Lower leg skin (tissue), 4 donors: ENCODE data around the gene SRPK3. TPM values are rescaled to one million over a fixed set of nuclear protein-coding genes. Genes with fewer than 3 reads are reported as not detected.

Source experiments
- DNase-seq, 2 donors: peaks; one replicate each; pipeline ENCODE4 v3.0.0-alpha.2; 2019; ENCODE audit warnings: low spot score in 2 of 2
- H3K4me3 ChIP-seq: fragments of 200-600 bp; sonication (generic); 2 replicates; pipeline ENCODE4 v1.5.1; 2017; ENCODE audit warnings: mild to moderate bottlenecking, low read depth; ENCODE audit not compliant: poor library complexity, severe bottlenecking
- CTCF ChIP-seq, 3 donors: fragments of 450-650 bp; IDR thresholded peaks; one replicate each; pipeline ENCODE4 v1.5.1; 2016; ENCODE audit warnings: antibody characterized with exemption in 3 of 3, mild to moderate bottlenecking in 3 of 3, moderate library complexity in 2 of 3
- POLR2A ChIP-seq, 2 donors: fragments of 450-650 bp; IDR thresholded peaks; one replicate each; pipeline ENCODE4 v1.6.1; 2016 to 2017; ENCODE audit warnings: antibody characterized with exemption in 2 of 2, mild to moderate bottlenecking in 1 of 2, moderate library complexity in 1 of 2
- WGBS, 2 donors: methylation state at CpG; one replicate each; pipeline ENCODE4 v1.1.5; 2018; 5-methylcytosine and 5-hydroxymethylcytosine counted together
- intact Hi-C: fragments of 100-400 bp; cut with DNase I; formaldehyde crosslinking; loops from one replicate; pipeline ENCODE4 v1.15.0; 2023; ENCODE audit warnings: low total_unique reads
- total RNA-seq, 4 donors: library from RNA; depleted of rRNA; stranded (reverse); fragments of >200 nt; gene quantifications; one replicate each; pipeline ENCODE4 v1.1.0, GENCODE V29; 2016

Gene SRPK3
- total RNA-seq, 4 donors from 2014 or later, result 0.30 to 0.79 (median 0.36) TPM; not detected in 1

GRCh38 chrX:153775293-153776119, 5.3 kb upstream of the SRPK3 start:
- no peak overlapping the region for H3K4me3 ChIP-seq
- DNase-seq, result no peak
- TF ChIP-seq POLR2A (IDR thresholded peaks at IDR 0.05), result no peak
- TF ChIP-seq CTCF (IDR thresholded peaks at IDR 0.05), result no peak
- 94 to 97% methylated on average over 13 to 36 of the region's 42 CpGs for WGBS, 2 donors
- intact Hi-C loops, result no loop called here

GRCh38 chrX:153776120-153776599, 4.7 kb upstream of the SRPK3 start:
- no peak overlapping the region for H3K4me3 ChIP-seq
- DNase-seq, result no peak
- no peak for TF ChIP-seq POLR2A (IDR thresholded peaks at IDR 0.05)
- no peak for TF ChIP-seq CTCF (IDR thresholded peaks at IDR 0.05)
- intact Hi-C loops, result no loop called here
- WGBS, 2 donors, result 88 to 100% methylated on average over 3 to 4 of the region's 20 CpGs

GRCh38 chrX:153776611-153777045, 4.2 kb upstream of the SRPK3 start:
- intact Hi-C loops, result no loop called here
- TF ChIP-seq POLR2A (IDR thresholded peaks at IDR 0.05) (no peak), CTCF (IDR thresholded peaks at IDR 0.05) (no peak)
- no peak for DNase-seq
- WGBS, 2 donors, result 60 to 87% methylated on average over 1 to 7 of the region's 22 CpGs
- no peak overlapping the region for H3K4me3 ChIP-seq

- TF ChIP-seq CTCF (IDR thresholded peaks at IDR 0.05) (no peak), POLR2A (IDR thresholded peaks at IDR 0.05) (no peak)
- WGBS, 2 donors, result 76 to 92% methylated on average over 8 to 29 of the region's 34 CpGs
- intact Hi-C loops, result no loop called here
- no peak overlapping the region for H3K4me3 ChIP-seq
- DNase-seq, result no peak
These were observed 3.4 kb upstream of the SRPK3 start for GRCh38 chrX:153777261-153778090.

GRCh38 chrX:153778181-153778580, 2.7 kb upstream of the SRPK3 start:
- no peak for DNase-seq
- H3K4me3 ChIP-seq, result no peak overlapping the region
- 30 to 58% methylated on average over 12 to 17 of the region's 17 CpGs for WGBS, 2 donors
- TF ChIP-seq CTCF (IDR thresholded peaks at IDR 0.05) (no peak), POLR2A (IDR thresholded peaks at IDR 0.05) (no peak)
- intact Hi-C loops, result no loop called here
